ENCODE results near the gene ALOX15B.
A peak's percentile ranks its signal among the peaks of the same experiment; 100 is the strongest.

DNA sequence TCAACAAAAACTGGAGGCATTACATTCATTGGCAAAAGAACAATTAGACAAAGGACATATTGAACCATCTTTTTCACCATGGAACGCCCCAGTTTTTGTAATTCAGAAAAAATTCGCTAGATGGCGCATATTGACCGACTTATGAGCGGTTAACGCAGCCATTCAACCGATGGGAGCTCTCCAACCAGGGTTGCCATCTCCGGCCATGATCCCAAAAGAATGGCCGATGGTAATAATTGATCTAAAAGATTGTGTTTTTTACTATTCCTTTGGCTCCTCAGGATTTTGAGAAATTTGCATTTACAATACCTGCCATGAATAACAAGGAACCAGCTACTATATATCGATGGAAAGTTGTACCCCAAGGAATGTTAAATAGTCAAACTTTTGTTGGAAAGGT lies 21.4 kb downstream of the ALOX15B start:
- TF ChIP-seq MXI1 (IDR thresholded peaks at IDR 0.05; ENCODE audit: low read depth, low read length), result no peak
- TF ChIP-seq, protein P1, sequence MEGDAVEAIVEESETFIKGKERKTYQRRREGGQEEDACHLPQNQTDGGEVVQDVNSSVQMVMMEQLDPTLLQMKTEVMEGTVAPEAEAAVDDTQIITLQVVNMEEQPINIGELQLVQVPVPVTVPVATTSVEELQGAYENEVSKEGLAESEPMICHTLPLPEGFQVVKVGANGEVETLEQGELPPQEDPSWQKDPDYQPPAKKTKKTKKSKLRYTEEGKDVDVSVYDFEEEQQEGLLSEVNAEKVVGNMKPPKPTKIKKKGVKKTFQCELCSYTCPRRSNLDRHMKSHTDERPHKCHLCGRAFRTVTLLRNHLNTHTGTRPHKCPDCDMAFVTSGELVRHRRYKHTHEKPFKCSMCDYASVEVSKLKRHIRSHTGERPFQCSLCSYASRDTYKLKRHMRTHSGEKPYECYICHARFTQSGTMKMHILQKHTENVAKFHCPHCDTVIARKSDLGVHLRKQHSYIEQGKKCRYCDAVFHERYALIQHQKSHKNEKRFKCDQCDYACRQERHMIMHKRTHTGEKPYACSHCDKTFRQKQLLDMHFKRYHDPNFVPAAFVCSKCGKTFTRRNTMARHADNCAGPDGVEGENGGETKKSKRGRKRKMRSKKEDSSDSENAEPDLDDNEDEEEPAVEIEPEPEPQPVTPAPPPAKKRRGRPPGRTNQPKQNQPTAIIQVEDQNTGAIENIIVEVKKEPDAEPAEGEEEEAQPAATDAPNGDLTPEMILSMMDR (IDR thresholded peaks at IDR 0.05 in 2 of 3, conservative IDR thresholded peaks at IDR 0.05 in 1 of 3; ENCODE audit: control insufficient read depth in 2 of 3, extremely low read depth in 1 of 3, insufficient read depth in 1 of 3, low read depth in 3 of 3, low read length in 3 of 3), result peak; percentile 61 to 89 (median 70)
- TF ChIP-seq, protein P2, sequence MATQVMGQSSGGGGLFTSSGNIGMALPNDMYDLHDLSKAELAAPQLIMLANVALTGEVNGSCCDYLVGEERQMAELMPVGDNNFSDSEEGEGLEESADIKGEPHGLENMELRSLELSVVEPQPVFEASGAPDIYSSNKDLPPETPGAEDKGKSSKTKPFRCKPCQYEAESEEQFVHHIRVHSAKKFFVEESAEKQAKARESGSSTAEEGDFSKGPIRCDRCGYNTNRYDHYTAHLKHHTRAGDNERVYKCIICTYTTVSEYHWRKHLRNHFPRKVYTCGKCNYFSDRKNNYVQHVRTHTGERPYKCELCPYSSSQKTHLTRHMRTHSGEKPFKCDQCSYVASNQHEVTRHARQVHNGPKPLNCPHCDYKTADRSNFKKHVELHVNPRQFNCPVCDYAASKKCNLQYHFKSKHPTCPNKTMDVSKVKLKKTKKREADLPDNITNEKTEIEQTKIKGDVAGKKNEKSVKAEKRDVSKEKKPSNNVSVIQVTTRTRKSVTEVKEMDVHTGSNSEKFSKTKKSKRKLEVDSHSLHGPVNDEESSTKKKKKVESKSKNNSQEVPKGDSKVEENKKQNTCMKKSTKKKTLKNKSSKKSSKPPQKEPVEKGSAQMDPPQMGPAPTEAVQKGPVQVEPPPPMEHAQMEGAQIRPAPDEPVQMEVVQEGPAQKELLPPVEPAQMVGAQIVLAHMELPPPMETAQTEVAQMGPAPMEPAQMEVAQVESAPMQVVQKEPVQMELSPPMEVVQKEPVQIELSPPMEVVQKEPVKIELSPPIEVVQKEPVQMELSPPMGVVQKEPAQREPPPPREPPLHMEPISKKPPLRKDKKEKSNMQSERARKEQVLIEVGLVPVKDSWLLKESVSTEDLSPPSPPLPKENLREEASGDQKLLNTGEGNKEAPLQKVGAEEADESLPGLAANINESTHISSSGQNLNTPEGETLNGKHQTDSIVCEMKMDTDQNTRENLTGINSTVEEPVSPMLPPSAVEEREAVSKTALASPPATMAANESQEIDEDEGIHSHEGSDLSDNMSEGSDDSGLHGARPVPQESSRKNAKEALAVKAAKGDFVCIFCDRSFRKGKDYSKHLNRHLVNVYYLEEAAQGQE (IDR thresholded peaks at IDR 0.05; ENCODE audit: low read depth, low read length), result peak; percentile 52; the same call in 1 of the 2 replicates
- no peak for TF ChIP-seq TCF12 (IDR thresholded peaks at IDR 0.05; ENCODE audit: low read depth, low read length)
